Measurements from ENCODE around the gene GCM1. TPM values are rescaled to one million over a fixed set of nuclear protein-coding genes. Genes with fewer than 3 reads are reported as not detected.

Gene GCM1
- polyA plus RNA-seq, 1 donor from 2014 or later, result not detected

- no peak overlapping the region for H2AFZ ChIP-seq (ENCODE audit: low read depth, low read length)
- H3K9ac ChIP-seq (ENCODE audit: low read length), result no peak overlapping the region
- no peaks in the 10 kb centered on the region for H3K9me3 ChIP-seq (ENCODE audit: low read length)
- no peaks in the 10 kb centered on the region for H3K79me2 ChIP-seq (replicated peaks; ENCODE audit: insufficient read depth, low read length)
- no peaks in the 10 kb centered on the region for H3K9me2 ChIP-seq (ENCODE audit: insufficient read depth, low read length)
- no peak overlapping the region for H3K27ac ChIP-seq (ENCODE audit: low read length)
- H3F3A ChIP-seq (ENCODE audit: insufficient read depth, low read length, poor library complexity, severe bottlenecking), result no peaks in the 10 kb centered on the region
- no peak overlapping the region for H3K4me3 ChIP-seq (ENCODE audit: low read length)
- no peaks in the 10 kb centered on the region for H4K20me1 ChIP-seq (ENCODE audit: insufficient read depth)
- TF ChIP-seq TAF1 (IDR thresholded peaks at IDR 0.05; ENCODE audit: low read depth), result no peak
- no peak for TF ChIP-seq EZH2 (IDR thresholded peaks at IDR 0.05; ENCODE audit: borderline replicate concordance, insufficient read depth, low read length, poor library complexity, severe bottlenecking)
- no peak for TF ChIP-seq POLR2AphosphoS5 (IDR thresholded peaks at IDR 0.05)
- TF ChIP-seq SMC3 (conservative IDR thresholded peaks at IDR 0.05; ENCODE audit: poor library complexity), result no peak
- no peak for TF ChIP-seq MXI1 (conservative IDR thresholded peaks at IDR 0.05; ENCODE audit: poor library complexity, severe bottlenecking)
- TF ChIP-seq RAD21 (conservative IDR thresholded peaks at IDR 0.05), result no peak
- no peak for TF ChIP-seq EP300 (conservative IDR thresholded peaks at IDR 0.05; ENCODE audit: poor library complexity, severe bottlenecking)
- no peak for TF ChIP-seq CTCF (IDR thresholded peaks at IDR 0.05; ENCODE audit: poor library complexity, severe bottlenecking)
- no peak for TF ChIP-seq REST (IDR thresholded peaks at IDR 0.05; ENCODE audit: borderline replicate concordance)
- no peaks in the 10 kb centered on the region for H3K27me3 ChIP-seq (ENCODE audit: insufficient read depth, low read depth, low read length)
- H3K36me3 ChIP-seq (ENCODE audit: insufficient read depth, low read length), result no peaks in the 10 kb centered on the region
- no peak overlapping the region for H3K4me2 ChIP-seq (ENCODE audit: low read length)
Observed at GRCh38 chr6:53115741-53116140, 32.9 kb downstream of the GCM1 start.

- Histone ChIP-seq H3K4me2 (ENCODE audit: low read length) (no peak overlapping the region), H3K27me3 (ENCODE audit: insufficient read depth, low read depth, low read length) (no peaks in the 10 kb centered on the region), H3K79me2 (replicated peaks; ENCODE audit: insufficient read depth, low read length) (no peaks in the 10 kb centered on the region), H3K9me3 (ENCODE audit: low read length) (no peaks in the 10 kb centered on the region), H3K4me3 (ENCODE audit: low read length) (no peak overlapping the region), H3K27ac (ENCODE audit: low read length) (no peak overlapping the region), H2AFZ (ENCODE audit: low read depth, low read length) (no peak overlapping the region), H3K9me2 (ENCODE audit: insufficient read depth, low read length) (no peaks in the 10 kb centered on the region), H3F3A (ENCODE audit: insufficient read depth, low read length, poor library complexity, severe bottlenecking) (no peaks in the 10 kb centered on the region), H3K36me3 (ENCODE audit: insufficient read depth, low read length) (no peaks in the 10 kb centered on the region), H3K9ac (ENCODE audit: low read length) (no peak overlapping the region), H4K20me1 (ENCODE audit: insufficient read depth) (no peaks in the 10 kb centered on the region)
- TF ChIP-seq MXI1 (conservative IDR thresholded peaks at IDR 0.05; ENCODE audit: poor library complexity, severe bottlenecking) (no peak), EP300 (conservative IDR thresholded peaks at IDR 0.05; ENCODE audit: poor library complexity, severe bottlenecking) (no peak), SMC3 (conservative IDR thresholded peaks at IDR 0.05; ENCODE audit: poor library complexity) (no peak), TAF1 (IDR thresholded peaks at IDR 0.05; ENCODE audit: low read depth) (no peak), REST (IDR thresholded peaks at IDR 0.05; ENCODE audit: borderline replicate concordance) (no peak), POLR2AphosphoS5 (IDR thresholded peaks at IDR 0.05) (no peak), RAD21 (conservative IDR thresholded peaks at IDR 0.05) (no peak), EZH2 (IDR thresholded peaks at IDR 0.05; ENCODE audit: borderline replicate concordance, insufficient read depth, low read length, poor library complexity, severe bottlenecking) (no peak), CTCF (IDR thresholded peaks at IDR 0.05; ENCODE audit: poor library complexity, severe bottlenecking) (no peak)
Observed at GRCh38 chr6:53115113-53115512, 33.5 kb downstream of the GCM1 start.
